Measurements from ENCODE around the gene CASK.

DNA sequence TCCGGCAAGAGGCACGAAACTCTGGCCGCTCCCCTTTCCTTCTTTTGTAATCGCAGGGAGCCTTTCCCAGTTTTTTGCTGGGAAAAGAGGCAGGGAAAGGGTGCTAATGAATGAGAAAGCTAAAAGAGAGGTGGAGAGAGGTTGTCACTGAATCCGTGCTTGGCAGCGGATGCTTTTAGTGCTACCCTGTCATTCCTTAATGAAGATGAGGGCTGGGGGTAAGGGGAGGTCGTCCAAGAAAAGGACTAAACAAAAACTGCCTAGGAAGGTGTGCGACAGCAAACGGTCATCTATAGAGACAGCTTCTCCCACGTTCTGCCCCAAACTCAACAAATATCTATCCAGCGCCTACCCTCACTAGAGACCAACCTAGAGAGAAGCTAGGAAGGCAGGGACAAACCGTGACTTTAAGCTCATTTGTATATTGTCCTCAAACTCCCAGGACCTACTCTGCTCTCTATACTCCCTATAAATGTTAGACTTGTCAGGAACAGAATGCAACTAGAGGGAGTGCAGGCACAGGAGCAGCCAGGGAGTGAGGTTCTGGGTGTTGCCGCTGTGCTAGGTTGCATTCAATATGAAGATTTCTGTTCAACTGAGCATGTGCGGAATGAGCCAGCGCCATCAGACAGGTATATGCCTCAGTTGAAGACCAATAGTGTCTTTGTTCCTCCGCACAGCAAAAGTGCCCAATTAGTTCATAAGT, 777 bp upstream of the CASK start:
- TF ChIP-seq EP300 (IDR thresholded peaks at IDR 0.05) (no peak), POLR2A (IDR thresholded peaks at IDR 0.05) (no peak)
- TF ChIP-seq, protein P1, sequence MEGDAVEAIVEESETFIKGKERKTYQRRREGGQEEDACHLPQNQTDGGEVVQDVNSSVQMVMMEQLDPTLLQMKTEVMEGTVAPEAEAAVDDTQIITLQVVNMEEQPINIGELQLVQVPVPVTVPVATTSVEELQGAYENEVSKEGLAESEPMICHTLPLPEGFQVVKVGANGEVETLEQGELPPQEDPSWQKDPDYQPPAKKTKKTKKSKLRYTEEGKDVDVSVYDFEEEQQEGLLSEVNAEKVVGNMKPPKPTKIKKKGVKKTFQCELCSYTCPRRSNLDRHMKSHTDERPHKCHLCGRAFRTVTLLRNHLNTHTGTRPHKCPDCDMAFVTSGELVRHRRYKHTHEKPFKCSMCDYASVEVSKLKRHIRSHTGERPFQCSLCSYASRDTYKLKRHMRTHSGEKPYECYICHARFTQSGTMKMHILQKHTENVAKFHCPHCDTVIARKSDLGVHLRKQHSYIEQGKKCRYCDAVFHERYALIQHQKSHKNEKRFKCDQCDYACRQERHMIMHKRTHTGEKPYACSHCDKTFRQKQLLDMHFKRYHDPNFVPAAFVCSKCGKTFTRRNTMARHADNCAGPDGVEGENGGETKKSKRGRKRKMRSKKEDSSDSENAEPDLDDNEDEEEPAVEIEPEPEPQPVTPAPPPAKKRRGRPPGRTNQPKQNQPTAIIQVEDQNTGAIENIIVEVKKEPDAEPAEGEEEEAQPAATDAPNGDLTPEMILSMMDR (IDR thresholded peaks at IDR 0.05) = no peak

All from sigmoid colon (tissue), 4 donors.